ENCODE results near the gene PIM1.
"Not testable (repeated sequence)": the region's sequence is repeated elsewhere in the genome, so short reads cannot be mapped to it uniquely, and the experiment has no call there.

The PIM1 gene

DNA sequence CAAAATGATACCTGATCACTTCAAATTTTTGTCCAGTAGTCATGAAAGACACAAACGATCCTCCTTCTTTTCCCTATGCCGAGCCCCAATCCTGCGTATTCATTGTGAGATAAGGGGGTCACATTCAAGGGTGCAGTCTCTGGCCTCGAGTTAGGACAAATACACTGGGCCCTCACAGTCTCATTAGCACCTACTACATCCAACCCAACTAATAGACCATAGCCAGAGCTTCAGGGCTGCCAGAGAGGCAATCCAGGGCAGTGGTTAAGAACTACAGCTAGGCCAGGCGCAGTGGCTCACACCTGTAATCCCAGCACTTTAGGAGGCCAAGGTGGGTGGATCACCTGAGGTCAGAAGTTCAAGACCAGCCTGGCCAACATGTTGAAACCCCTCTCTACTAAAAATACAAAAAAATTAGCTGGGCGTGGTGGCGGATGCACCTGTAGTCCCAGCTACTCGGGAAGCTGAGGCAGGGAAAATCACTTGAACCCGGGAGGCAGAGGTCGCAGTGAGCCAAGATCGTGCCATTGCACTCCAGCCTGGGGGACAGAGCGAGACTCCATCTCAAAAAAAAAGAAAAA lies 41.0 kb upstream of the PIM1 start:
- DNase-seq; H3K9me3 ChIP-seq (ENCODE audit: control insufficient read depth, low read length); H3K27me3 ChIP-seq (replicated peaks; ENCODE audit: control insufficient read depth, insufficient read depth, low read length, poor library complexity, severe bottlenecking); H3K36me3 ChIP-seq (ENCODE audit: control insufficient read depth, insufficient read depth, low read length); H3K27ac ChIP-seq (ENCODE audit: insufficient read depth, low read length, poor library complexity, severe bottlenecking); H3K4me3 ChIP-seq (ENCODE audit: insufficient read depth, low read depth, low read length, poor library complexity, severe bottlenecking); H3K4me1 ChIP-seq (ENCODE audit: control insufficient read depth, insufficient read depth, low read length, poor library complexity, severe bottlenecking): not testable (repeated sequence)

DNA sequence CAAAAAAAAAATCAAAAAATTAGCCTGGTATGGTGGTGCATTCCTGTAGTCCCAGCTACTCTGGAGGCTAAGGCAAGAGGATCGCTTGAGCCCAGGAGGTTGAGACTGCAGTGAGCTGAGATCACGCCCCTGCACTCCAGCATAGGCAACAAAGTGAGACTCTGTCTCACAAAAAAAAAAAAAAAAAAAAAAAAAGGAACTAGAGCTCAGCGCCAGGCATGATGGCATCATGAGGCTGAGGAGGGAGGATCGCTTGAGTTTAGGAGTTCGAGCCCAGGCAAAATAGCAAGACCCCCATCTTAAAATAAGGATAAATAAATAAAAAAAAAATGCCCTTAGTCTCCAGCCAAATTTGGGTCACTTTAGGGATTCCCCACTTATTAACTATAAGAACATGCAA lies 40.4 kb upstream of the PIM1 start:
- no peaks in the 10 kb centered on the region for H3K27me3 ChIP-seq (replicated peaks; ENCODE audit: control insufficient read depth, insufficient read depth, low read length, poor library complexity, severe bottlenecking)
- peaks cover 8% of the 10 kb centered on the region for H3K4me1 ChIP-seq (ENCODE audit: control insufficient read depth, insufficient read depth, low read length, poor library complexity, severe bottlenecking)
- DNase-seq = no peak
- H3K9me3 ChIP-seq (ENCODE audit: control insufficient read depth, low read length) = no peaks in the 10 kb centered on the region
- no peaks in the 10 kb centered on the region for H3K36me3 ChIP-seq (ENCODE audit: control insufficient read depth, insufficient read depth, low read length)
- H3K4me3 ChIP-seq (ENCODE audit: insufficient read depth, low read depth, low read length, poor library complexity, severe bottlenecking) = no peak overlapping the region
- H3K27ac ChIP-seq (ENCODE audit: insufficient read depth, low read length, poor library complexity, severe bottlenecking) = no peak overlapping the region

DNA sequence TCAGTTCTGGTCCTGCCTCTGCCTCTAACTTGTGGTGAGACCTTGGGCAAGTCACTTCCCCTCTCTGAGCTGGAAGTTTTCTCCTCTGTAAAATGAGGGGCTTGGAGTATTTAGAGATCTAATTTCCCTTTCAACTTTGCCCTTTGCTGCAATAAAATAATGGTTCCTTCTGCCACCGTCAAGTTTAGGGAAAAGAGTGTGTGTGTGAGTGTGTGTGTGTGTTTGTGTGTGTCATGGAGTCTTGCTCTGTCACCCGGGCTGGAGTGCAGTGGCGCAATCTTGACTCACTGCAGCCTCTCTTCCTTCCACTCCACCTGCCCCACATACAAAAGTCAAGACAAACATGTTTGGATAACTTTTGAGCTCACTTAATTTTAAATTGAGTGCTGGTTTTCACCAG lies 39.2 kb upstream of the PIM1 start:
- no peak overlapping the region for H3K4me3 ChIP-seq (ENCODE audit: insufficient read depth, low read depth, low read length, poor library complexity, severe bottlenecking)
- no peak overlapping the region for H3K27ac ChIP-seq (ENCODE audit: insufficient read depth, low read length, poor library complexity, severe bottlenecking)
- peaks cover 9% of the 10 kb centered on the region for H3K4me1 ChIP-seq (ENCODE audit: control insufficient read depth, insufficient read depth, low read length, poor library complexity, severe bottlenecking)
- H3K9me3 ChIP-seq (ENCODE audit: control insufficient read depth, low read length) = no peaks in the 10 kb centered on the region
- no peaks in the 10 kb centered on the region for H3K36me3 ChIP-seq (ENCODE audit: control insufficient read depth, insufficient read depth, low read length)
- no peak for DNase-seq
- no peaks in the 10 kb centered on the region for H3K27me3 ChIP-seq (replicated peaks; ENCODE audit: control insufficient read depth, insufficient read depth, low read length, poor library complexity, severe bottlenecking)

DNA sequence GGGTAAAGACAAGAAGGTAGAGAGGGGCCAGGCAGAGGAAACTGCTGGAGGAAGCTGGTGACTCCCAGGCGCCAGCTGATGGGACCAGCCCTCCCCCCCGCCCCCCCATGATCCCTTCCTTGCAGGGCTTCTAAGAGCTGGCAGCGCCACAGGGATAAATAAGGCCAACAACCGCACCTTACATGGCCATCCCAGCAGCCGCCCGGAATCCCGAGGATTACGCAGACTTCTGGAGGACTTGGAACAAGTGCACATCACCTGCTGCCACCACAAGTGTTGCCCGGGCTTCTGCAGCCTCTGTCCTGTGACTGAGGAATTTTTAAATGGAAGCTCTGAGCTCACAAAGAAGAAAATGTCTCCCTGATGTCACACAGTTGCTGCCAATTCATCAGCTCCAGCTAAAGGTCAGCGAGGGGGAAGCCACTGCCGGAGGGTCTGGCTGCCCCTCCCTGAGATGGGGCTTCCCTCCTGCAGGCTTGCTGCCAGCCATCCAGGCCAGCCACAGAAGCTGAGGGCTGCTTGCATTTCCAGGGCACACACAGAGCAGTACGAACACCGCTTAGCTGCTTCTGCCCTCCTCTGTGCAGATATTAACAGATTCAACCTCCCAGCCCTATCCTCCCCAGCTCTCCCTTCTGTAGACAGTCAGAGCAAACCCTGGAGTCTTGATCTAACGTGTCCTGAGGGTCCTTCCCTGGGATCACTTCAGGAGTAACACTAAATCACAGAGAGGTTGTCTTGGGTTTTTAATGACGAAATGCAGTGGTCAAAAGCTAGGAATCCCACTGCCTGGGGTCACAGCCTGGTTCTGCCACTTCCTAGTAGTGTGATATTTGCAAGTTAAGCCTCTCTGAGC lies 38.6 kb upstream of the PIM1 start:
- H3K4me1 ChIP-seq (ENCODE audit: control insufficient read depth, insufficient read depth, low read length, poor library complexity, severe bottlenecking) = peaks cover 9% of the 10 kb centered on the region
- no peaks in the 10 kb centered on the region for H3K9me3 ChIP-seq (ENCODE audit: control insufficient read depth, low read length)
- H3K27me3 ChIP-seq (replicated peaks; ENCODE audit: control insufficient read depth, insufficient read depth, low read length, poor library complexity, severe bottlenecking) = no peaks in the 10 kb centered on the region
- H3K27ac ChIP-seq (ENCODE audit: insufficient read depth, low read length, poor library complexity, severe bottlenecking) = no peak overlapping the region
- no peak for DNase-seq
- H3K4me3 ChIP-seq (ENCODE audit: insufficient read depth, low read depth, low read length, poor library complexity, severe bottlenecking) = no peak overlapping the region
- no peaks in the 10 kb centered on the region for H3K36me3 ChIP-seq (ENCODE audit: control insufficient read depth, insufficient read depth, low read length)

DNA sequence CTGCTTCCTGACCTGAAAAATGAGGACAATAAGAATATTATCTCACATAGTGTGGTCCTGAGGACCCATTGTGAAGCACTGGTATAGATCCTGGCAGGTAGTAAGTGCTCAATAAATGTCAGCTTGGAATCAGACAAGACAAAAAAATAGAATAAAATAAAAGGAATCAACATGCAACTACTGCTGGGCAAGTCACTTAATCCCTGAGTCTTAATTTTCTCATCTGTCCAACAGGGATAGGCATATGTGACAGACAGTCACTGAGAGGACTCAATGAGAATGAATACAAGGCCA lies 38.0 kb upstream of the PIM1 start:
- H3K36me3 ChIP-seq (ENCODE audit: control insufficient read depth, insufficient read depth, low read length) = no peaks in the 10 kb centered on the region
- no peak overlapping the region for H3K4me3 ChIP-seq (ENCODE audit: insufficient read depth, low read depth, low read length, poor library complexity, severe bottlenecking)
- H3K27me3 ChIP-seq (replicated peaks; ENCODE audit: control insufficient read depth, insufficient read depth, low read length, poor library complexity, severe bottlenecking) = no peaks in the 10 kb centered on the region
- no peak overlapping the region for H3K27ac ChIP-seq (ENCODE audit: insufficient read depth, low read length, poor library complexity, severe bottlenecking)
- H3K9me3 ChIP-seq (ENCODE audit: control insufficient read depth, low read length) = no peaks in the 10 kb centered on the region
- H3K4me1 ChIP-seq (ENCODE audit: control insufficient read depth, insufficient read depth, low read length, poor library complexity, severe bottlenecking) = peaks cover 9% of the 10 kb centered on the region
- DNase-seq = no peak

DNA sequence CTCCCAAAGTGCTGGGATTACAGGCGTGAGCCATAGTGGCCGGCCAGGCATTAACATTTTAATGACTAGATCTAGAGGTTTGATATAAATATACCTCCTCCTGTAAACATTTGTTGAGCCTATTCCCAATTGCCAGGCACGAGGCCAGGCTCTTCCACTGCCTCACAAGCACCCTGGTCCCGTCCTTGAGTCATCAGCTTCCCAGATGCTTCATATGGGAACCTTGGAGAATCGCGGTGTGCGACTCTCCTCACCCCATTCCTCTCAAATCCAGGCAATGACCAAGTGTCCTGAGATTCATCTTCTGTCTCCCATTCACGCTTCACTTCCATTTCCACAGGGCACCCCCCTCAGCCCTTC lies 35.9 kb upstream of the PIM1 start:
- H3K4me3 ChIP-seq (ENCODE audit: insufficient read depth, low read depth, low read length, poor library complexity, severe bottlenecking) = no peak overlapping the region
- DNase-seq = no peak
- H3K9me3 ChIP-seq (ENCODE audit: control insufficient read depth, low read length) = no peaks in the 10 kb centered on the region
- no peaks in the 10 kb centered on the region for H3K27me3 ChIP-seq (replicated peaks; ENCODE audit: control insufficient read depth, insufficient read depth, low read length, poor library complexity, severe bottlenecking)
- H3K36me3 ChIP-seq (ENCODE audit: control insufficient read depth, insufficient read depth, low read length) = no peaks in the 10 kb centered on the region
- H3K27ac ChIP-seq (ENCODE audit: insufficient read depth, low read length, poor library complexity, severe bottlenecking) = peak overlapping the region; percentile 75
- peaks cover 15% of the 10 kb centered on the region for H3K4me1 ChIP-seq (ENCODE audit: control insufficient read depth, insufficient read depth, low read length, poor library complexity, severe bottlenecking)

DNA sequence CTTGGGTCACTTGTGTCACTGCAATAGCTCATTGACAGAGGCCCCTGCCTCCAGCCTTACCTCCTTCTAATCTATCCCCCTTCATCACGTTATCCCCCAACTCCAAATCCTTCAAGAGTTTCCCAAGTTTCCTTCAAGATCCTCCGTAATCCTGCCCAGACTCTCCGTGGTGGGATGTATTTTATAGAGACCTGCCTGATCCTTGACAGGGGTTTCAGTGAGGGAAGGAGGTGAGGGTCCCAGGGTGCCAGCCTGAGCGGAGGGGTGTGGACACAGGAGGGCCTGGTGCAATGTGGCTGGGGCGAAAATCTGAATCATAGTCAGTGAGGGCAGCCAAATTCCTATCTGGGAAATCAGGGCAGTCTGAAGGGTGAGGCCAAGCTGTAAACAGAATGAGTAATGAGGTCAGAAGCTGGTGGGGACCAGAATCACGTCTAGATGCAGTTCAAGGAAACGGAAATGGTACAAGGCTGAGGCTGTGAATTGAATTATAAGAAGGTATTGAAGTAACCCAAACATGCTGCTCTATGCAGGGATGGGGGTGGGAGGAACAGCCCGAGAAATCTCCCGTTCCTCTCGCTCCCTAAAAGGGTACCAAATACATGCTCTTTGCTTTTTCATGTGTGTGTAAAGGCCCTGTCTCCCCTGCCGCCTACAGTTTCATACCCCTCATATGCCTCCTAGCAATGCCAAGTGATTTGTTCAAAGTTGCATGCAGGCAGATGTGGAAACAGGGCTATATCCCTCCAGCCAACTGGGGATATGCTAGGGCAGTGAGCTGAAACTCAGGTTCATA lies 35.4 kb upstream of the PIM1 start:
- Histone ChIP-seq H3K27ac (ENCODE audit: insufficient read depth, low read length, poor library complexity, severe bottlenecking) (peak overlapping the region; percentile 75), H3K4me1 (ENCODE audit: control insufficient read depth, insufficient read depth, low read length, poor library complexity, severe bottlenecking) (peaks cover 15% of the 10 kb centered on the region), H3K36me3 (ENCODE audit: control insufficient read depth, insufficient read depth, low read length) (no peaks in the 10 kb centered on the region), H3K27me3 (replicated peaks; ENCODE audit: control insufficient read depth, insufficient read depth, low read length, poor library complexity, severe bottlenecking) (no peaks in the 10 kb centered on the region), H3K4me3 (ENCODE audit: insufficient read depth, low read depth, low read length, poor library complexity, severe bottlenecking) (peak overlapping the region; percentile 7), H3K9me3 (ENCODE audit: control insufficient read depth, low read length) (no peaks in the 10 kb centered on the region)
- DNase-seq = peak; percentile 15 to 51 (median 27)

DNA sequence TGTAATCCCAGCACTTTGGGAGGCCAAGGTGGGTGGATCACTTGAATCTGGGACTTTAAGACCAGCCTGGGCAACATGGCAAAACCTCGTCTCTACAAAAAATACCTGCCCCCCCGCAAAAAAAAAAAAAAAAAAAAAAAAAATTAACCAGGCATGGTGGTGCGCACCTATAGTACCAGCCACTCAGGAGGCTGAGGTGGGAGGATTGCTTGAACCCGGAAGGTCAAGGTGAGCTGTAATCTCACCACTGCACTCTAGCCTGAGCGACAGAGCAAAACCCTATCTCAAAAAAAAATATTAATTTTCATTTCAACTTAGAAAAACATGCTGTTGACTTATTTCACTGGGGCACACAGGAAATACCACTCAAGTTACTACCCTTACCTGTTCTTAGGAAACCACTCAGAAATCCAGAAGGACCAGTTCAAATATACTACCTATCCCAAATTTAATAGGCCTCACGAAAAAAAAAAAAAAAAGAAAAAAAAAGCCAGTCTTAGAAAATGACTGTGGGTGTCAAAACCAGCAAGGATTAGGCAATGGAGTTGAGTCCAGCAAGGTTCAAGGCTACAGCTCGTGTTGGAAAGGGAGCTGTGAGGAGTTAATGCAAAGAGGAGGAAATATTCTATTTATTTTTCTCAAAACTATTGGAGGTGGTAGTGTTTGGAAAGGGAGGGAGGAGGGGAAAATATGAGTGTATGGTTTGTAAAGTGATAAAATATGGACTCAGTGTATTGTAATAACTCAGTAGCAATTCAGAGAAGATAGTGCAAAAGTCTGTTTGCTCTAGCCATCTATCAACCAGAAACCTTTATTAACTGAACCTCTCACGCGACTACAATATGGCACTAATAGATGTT lies 33.9 kb upstream of the PIM1 start:
- Histone ChIP-seq H3K27ac (ENCODE audit: insufficient read depth, low read length, poor library complexity, severe bottlenecking) (no peak overlapping the region), H3K36me3 (ENCODE audit: control insufficient read depth, insufficient read depth, low read length) (no peaks in the 10 kb centered on the region), H3K27me3 (replicated peaks; ENCODE audit: control insufficient read depth, insufficient read depth, low read length, poor library complexity, severe bottlenecking) (no peaks in the 10 kb centered on the region), H3K4me1 (ENCODE audit: control insufficient read depth, insufficient read depth, low read length, poor library complexity, severe bottlenecking) (peaks cover 16% of the 10 kb centered on the region), H3K9me3 (ENCODE audit: control insufficient read depth, low read length) (no peaks in the 10 kb centered on the region), H3K4me3 (ENCODE audit: insufficient read depth, low read depth, low read length, poor library complexity, severe bottlenecking) (no peak overlapping the region)
- no peak for DNase-seq

DNA sequence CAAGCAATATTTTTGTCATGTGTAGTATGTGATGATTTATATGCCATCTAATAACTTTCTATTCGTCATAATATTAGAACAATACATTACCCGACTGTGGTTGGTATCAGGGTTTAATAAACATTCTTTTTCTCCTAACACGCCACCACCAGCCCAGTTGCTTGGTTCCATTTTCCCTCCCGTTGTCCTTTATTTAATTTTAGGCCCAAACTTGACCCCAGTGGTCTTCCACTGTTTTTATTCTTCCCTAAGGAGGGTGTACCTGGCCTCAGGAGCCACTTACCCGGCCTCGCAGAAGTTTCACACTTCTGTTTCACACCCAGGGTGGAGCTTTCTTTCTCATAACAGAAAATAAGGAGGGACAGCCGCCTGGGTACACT lies 33.1 kb upstream of the PIM1 start:
- Histone ChIP-seq H3K4me3 (ENCODE audit: insufficient read depth, low read depth, low read length, poor library complexity, severe bottlenecking) (no peak overlapping the region), H3K27ac (ENCODE audit: insufficient read depth, low read length, poor library complexity, severe bottlenecking) (no peak overlapping the region), H3K4me1 (ENCODE audit: control insufficient read depth, insufficient read depth, low read length, poor library complexity, severe bottlenecking) (peaks cover 19% of the 10 kb centered on the region), H3K36me3 (ENCODE audit: control insufficient read depth, insufficient read depth, low read length) (no peaks in the 10 kb centered on the region), H3K27me3 (replicated peaks; ENCODE audit: control insufficient read depth, insufficient read depth, low read length, poor library complexity, severe bottlenecking) (no peaks in the 10 kb centered on the region), H3K9me3 (ENCODE audit: control insufficient read depth, low read length) (no peaks in the 10 kb centered on the region)
- DNase-seq = no peak

All from effector memory CD4-positive, alpha-beta T cell (primary cell).